GM18499 (cell line): ENCODE data around the gene ABHD2.
"Not testable (repeated sequence)": the region's sequence is repeated elsewhere in the genome, so short reads cannot be mapped to it uniquely, and the experiment has no call there.

Experiments used
- ATAC-seq: cut with Tn5 transposase; IDR thresholded peaks from one replicate; pipeline ENCODE4 v1.9.1; 2021; ENCODE audit warnings: moderate number of reproducible peaks; ENCODE audit not compliant: insufficient read depth, unreplicated experiment

The ABHD2 gene, protein sequence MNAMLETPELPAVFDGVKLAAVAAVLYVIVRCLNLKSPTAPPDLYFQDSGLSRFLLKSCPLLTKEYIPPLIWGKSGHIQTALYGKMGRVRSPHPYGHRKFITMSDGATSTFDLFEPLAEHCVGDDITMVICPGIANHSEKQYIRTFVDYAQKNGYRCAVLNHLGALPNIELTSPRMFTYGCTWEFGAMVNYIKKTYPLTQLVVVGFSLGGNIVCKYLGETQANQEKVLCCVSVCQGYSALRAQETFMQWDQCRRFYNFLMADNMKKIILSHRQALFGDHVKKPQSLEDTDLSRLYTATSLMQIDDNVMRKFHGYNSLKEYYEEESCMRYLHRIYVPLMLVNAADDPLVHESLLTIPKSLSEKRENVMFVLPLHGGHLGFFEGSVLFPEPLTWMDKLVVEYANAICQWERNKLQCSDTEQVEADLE

GRCh38 chr15:89087830-89088604 lies at the start of gene ABHD2:
TSS of gene ABHD2 (plus strand) at chr15:89088456. CDS start at chr15:89116328, 27,872 bp downstream.
- peak; percentile 91 for ATAC-seq

GRCh38 chr15:89039142-89039541 lies 49.1 kb upstream of the ABHD2 start:
- no peak for ATAC-seq

DNA sequence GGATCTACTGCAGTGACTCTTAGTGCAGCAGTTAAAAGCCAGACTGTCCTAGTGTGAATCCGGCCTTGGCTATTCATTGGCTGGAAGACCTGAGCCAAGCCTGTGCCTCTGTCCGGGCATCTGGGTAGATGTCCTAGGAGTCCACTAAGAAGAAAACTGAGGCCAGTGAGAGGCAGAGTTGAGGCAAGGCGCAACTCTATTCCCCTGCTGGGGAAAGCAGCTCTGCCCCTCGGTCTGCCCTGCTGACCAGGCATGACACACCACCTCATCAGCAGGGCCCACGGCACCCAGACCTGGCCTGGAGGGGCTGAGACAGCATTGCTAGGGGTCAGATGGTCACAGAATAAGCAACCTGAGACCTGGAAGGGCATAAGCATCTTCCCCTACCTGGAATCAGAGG lies 46.7 kb upstream of the ABHD2 start:
- no peak for ATAC-seq

GRCh38 chr15:89042387-89042786 lies 45.9 kb upstream of the ABHD2 start:
- no peak for ATAC-seq

DNA sequence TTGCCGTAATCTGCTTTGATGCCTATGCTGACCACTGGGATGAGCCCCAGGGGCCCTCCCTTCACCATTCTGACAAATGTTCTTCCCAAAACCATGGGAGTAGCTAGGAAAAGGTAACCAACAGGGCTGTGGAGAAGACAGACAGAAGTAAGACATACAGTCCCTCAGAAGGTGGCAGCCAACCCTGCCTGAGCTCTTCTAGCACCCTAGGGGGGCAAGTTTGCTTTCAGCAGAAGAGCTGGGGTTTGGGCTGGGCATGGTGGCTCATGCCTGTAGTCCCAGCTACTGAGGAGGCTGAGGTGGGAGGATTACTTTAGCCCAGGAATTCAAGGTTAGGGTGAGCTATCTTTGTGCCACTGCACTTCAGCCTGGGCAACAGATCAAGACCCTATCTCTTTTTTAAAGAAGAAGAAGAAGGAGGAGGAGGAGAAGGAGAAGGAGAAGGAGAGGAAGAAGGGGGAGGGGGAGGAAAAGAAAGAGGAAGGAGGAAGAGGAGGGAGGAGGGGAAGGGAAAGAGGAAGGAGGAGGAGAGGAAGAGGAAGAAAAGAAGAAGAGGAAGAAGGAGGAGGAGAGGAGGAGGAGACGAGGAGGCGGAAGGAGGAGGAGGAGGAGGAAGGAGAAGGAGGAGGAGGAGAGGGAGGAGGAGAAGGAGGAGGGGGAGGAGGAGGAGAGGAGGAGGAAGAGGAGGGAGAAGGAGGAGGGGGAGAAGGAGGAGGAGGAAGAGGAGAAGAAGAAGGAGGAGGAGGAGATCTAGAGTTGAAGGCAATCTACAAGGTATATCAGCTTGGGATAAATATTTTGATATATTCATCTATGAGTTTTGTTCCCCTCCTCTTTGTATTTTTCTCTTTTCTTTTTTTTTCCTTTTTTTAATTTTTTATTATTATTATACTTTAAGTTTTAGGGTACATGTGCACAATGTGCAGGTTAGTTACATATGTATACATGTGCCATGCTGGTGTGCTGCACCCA lies 44.9 kb upstream of the ABHD2 start:
- ATAC-seq, result no peak

DNA sequence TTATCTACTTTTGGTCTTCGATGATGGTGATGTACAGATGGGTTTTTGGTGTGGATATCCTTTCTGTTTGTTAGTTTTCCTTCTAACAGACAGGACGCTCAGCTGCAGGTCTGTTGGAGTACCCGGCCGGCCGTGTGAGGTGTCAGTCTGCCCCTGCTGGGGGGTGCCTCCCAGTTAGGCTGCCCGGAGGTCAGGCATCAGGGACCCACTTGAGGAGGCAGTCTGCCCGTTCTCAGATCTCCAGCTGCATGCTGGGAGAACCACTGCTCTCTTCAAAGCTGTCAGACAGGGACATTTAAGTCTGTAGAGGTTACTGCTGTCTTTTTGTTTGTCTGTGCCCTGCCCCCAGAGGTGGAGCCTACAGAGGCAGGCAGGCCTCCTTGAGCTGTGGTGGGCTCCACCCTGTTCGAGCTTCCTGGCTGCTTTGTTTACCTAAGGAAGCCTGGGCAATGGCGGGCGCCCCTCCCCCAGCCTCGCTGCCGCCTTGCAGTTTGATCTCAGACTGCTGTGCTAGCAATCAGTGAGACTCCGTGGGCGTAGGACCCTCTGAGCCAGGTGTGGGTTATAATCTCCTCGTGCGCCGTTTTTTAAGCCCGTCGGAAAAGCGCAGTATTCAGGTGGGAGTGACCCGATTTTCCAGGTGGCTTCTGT lies 39.1 kb upstream of the ABHD2 start:
- not testable (repeated sequence) for ATAC-seq

DNA sequence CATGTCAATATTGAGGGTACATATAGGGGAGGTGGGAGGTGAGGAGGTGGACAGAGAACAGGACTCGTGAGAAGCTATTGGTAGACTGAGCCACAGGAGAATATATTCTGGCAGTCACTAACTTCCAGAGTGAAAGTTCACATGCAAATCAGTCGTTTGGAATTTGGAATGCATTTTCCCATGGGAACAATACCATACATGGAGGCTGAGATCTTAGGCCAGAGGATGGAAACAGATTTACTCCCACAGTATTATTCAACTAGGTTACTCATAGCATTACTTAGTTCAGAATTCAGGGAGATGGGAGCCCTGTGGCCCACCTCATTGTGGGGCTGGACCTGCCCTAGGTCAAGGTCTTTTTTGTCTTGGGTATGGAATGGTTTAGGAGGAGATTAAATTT lies 36.4 kb upstream of the ABHD2 start:
- ATAC-seq, result no peak

- no peak for ATAC-seq
Measured at GRCh38 chr15:89052474-89052873, 35.8 kb upstream of the ABHD2 start.

- no peak for ATAC-seq
Measured at GRCh38 chr15:89054873-89055272, 33.4 kb upstream of the ABHD2 start.

DNA sequence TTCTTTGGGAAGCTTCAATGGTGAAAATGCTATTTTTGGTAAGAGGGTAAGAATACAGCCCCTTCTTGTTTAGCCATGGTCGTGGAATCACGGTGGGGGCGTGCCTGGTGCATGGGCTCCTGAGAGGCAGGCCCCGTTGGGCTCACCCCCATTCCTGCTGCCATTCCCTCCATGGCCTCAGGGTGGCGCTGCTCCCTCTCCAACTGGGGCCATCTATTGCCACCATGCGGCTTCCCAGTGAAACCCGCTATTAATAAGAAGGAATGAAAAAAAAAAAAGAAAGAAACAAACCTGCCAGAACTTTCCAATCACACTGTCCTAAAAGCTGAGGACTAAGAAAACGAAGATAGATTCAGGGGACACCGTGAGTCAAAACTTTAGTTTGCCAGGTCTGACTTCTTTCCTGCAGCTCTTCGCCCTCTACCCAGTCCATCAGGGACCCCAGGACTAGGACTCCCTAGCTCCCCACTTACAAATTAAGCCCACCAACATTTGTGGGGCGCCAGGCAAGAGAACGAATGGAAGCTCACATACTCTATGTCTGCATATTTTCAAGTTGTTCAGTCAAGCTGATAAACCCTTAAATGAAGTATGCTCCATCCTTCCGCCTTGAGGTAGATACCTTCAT lies 30.6 kb upstream of the ABHD2 start:
- ATAC-seq, result no peak

DNA sequence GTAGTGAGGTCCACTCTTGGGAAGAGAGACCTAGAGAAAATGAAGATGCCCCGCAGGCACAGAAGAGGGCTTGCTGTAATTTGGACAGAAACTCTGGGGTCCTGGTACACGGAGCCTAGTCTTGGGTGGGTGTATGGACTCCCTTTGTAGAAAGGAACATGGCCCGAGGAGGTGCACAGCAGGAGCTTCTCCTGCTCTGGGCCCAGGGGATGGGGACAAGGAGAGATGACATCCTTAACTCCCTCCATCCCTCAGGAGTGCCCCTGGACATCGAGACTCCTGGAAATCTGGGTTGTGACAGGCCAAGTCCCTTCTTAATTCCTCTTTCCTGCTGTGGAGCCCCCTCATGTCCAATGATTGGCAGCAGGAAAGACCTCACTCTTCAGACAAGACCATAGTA lies 29.9 kb upstream of the ABHD2 start:
- no peak for ATAC-seq

- ATAC-seq, result no peak
Measured at GRCh38 chr15:89058876-89059405, 29.3 kb upstream of the ABHD2 start.

- no peak for ATAC-seq
Measured at GRCh38 chr15:89066280-89066679, 22.0 kb upstream of the ABHD2 start.

DNA sequence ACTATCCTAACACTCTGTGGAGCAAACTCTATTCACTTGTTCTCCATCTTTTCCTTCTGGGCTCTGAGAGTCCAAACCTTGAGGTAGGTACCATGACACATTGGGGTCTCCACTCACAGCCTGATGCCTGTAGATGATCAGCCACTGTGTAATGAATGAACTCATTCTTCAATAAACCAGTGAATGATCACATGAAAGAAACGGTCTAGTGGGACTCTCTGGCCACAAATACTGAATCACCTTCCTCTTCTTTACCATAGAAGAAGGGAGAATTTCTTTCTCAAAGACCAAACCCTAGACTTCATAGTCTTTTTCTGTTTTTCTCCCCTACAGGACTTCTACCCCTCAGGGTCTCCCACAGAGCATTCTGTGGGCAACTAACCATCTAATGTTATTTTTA lies 20.5 kb upstream of the ABHD2 start:
- peak; percentile 20 for ATAC-seq

- ATAC-seq, result peak; percentile 91
Measured at GRCh38 chr15:89068325-89068784, 19.9 kb upstream of the ABHD2 start.

DNA sequence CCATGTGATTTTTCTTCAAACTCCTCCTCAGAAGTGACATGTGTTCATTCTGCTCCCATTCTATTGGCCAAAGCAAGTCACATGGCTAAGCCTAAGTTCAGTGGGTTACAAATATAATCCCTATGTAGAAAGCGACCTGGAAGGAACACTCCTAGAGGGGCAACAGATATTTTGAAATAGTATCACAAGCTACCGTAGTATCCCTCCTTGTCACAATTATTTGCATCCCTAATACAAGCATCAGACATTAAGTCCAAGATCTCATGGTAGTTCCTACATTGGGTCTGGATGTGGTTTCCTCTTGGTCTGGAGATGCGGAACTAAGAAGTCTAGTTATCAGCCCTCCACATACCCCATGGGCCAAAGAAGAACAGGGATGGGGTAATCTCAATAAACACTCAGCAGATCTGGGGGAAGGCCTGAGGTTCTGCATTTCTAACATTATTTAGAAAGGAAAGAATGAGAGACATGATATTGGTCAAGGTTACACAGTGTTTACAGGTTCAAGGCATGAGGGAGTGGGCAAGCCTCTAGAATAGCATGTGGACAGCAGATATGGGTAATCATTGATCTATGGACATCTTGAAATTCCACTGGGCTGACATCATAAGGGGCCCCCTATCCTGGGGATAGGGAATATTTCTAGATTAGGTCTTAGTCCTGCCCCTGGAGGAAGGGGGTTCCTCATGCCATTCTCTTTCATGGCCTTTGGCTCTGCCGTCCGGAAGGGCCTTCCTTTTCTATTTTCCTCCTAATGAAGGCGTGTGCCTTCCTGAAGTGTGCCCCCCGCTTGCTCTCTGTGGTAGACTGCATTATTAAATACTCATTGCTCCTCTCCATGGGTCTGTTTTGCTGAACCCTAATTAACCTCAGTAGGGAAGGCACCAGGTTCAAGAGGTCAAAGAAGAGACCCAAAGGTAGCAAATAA lies 17.8 kb upstream of the ABHD2 start:
- no peak for ATAC-seq

DNA sequence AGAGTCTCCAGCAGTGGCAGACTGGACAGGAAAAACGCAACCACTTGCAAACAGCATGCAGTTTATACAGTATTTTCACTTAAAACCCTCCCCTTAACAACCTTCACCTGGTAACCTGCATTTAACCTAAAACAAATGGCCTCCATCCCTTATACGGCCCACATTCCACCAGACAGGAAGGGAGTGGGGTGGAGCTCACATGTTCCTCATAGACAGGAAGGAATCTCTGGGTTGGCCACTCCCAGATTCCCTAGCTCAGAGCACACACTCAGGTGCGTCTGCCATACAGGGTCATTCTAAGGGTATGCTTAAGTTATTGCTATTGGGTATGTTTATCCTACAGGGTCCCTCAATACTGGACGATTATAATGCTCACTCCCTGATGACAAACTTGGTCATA lies 16.8 kb upstream of the ABHD2 start:
- no peak for ATAC-seq

DNA sequence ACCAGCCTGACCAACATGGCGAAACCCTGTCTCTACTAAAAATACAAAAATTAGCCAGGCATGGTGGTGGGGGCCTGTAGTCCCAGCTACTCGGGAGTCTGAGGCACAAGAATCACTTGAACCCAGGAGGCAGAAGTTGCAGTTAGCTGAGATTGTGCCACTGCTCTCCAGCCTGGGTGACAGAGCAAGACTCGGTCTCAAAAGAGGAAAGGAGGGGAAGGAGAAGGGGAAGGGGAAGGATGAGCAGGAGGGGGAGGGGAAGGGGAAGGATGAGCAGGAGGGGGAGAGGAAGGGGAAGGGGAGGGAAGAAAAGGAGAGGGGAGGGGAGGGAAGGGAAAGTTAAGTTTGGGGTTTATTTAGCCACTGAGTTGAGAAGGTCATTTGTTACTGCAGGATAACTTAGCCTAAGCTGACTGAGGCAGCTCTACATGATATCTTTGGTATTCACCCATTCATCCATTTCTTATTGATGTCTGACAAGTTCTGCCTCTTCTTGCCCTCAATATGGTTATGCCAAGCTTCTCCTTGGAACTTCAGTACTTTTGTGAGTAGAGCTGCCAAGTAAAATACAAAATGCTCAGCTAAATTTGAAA lies 15.9 kb upstream of the ABHD2 start:
- no peak for ATAC-seq
